ENCODE results near the gene MLLT10. TPM values are rescaled to one million over a fixed set of nuclear protein-coding genes. Genes with fewer than 3 reads are reported as not detected.

MLLT10 gene
- total and polyA plus RNA-seq, 2 donors (not counting 3 experiments of a cell fraction or from before 2014, with no cell fraction given), result 35.4 to 54.0 TPM

GRCh38 chr10:21694631-21695030 lies 160.6 kb downstream of the MLLT10 start:
- no peak for DNase-seq (ENCODE audit: low read depth, low spot score)
- no TSS peak for BruUV-seq (replicated peaks)
- POLR2A ChIA-PET, result no interaction called here

More at GRCh38 chr10:21694631-21695030, 160.6 kb downstream of the MLLT10 start:
- TF ChIP-seq POLR2A (IDR thresholded peaks at IDR 0.05; ENCODE audit: low read depth, low read length) (no peak), GATA2 (IDR thresholded peaks at IDR 0.05; ENCODE audit: insufficient read depth, insufficient read length, low read depth, low read length) (no peak), JUN (IDR thresholded peaks at IDR 0.05; ENCODE audit: borderline replicate concordance, insufficient read depth, insufficient read length, low read depth) (no peak), MYC (IDR thresholded peaks at IDR 0.05; ENCODE audit: low read depth, low read length) (no peak), CTCF (IDR thresholded peaks at IDR 0.05; ENCODE audit: extremely low read depth in 1 of 2, insufficient read depth in 1 of 2, low read depth in 1 of 2, low read length in 2 of 2) (no peak), EZH2 (IDR thresholded peaks at IDR 0.05; ENCODE audit: borderline replicate concordance, low read depth, low read length, severe bottlenecking) (no peak), POLR2AphosphoS5 (IDR thresholded peaks at IDR 0.05; ENCODE audit: insufficient read depth, low read depth, low read length) (no peak), MAX (IDR thresholded peaks at IDR 0.05; ENCODE audit: insufficient read depth, insufficient read length) (no peak), FOS (IDR thresholded peaks at IDR 0.05; ENCODE audit: borderline replicate concordance, insufficient read depth, low read length) (no peak)
- H3K9ac ChIP-seq (replicated peaks; ENCODE audit: extremely low read depth, insufficient read depth, low read length), result no peak overlapping the region
- no peak overlapping the region for H2AFZ ChIP-seq (ENCODE audit: low read depth, low read length)
- no peaks in the 10 kb centered on the region for H3K4me1 ChIP-seq (ENCODE audit: control insufficient read depth, extremely low read depth, insufficient read depth, low read length)
- FAIRE-seq, result no peak
- no peaks in the 10 kb centered on the region for H3K27me3 ChIP-seq (ENCODE audit: control insufficient read depth in 2 of 2, insufficient read depth in 2 of 2, low read length in 2 of 2)
- H4K20me1 ChIP-seq (replicated peaks; ENCODE audit: control insufficient read depth, extremely low read depth, insufficient read depth, low read length), result no peaks in the 10 kb centered on the region
- H3K9me1 ChIP-seq (replicated peaks; ENCODE audit: control insufficient read depth, extremely low read depth, insufficient read depth, low read length), result no peaks in the 10 kb centered on the region
- H3K4me3 ChIP-seq (replicated peaks in 1 of 3; ENCODE audit: insufficient read depth in 1 of 3, low read depth in 1 of 3, low read length in 3 of 3), result no peak overlapping the region
- dilution Hi-C loops (cut with MboI; ENCODE audit: extremely low pct_ligation_motif_present, low sequenced_read_pairs) (no loop called here), intact Hi-C loops (cut with micrococcal nuclease) (no loop called here)
- H3K36me3 ChIP-seq (ENCODE audit: control insufficient read depth in 2 of 2, extremely low read depth in 1 of 2, insufficient read depth in 2 of 2, low read length in 2 of 2), result peaks cover 0 to 3% of the 10 kb centered on the region in 2 experiments
- H3K9me3 ChIP-seq (replicated peaks; ENCODE audit: control insufficient read depth, insufficient read depth, low read length), result no peaks in the 10 kb centered on the region
- CTCF ChIA-PET, result interaction anchor here (0.9 kb wide), 1 partner anchor 38 kb away, joined by 3 read pairs; no protein-coding TSS in a partner anchor
- no peak overlapping the region for H3K4me2 ChIP-seq (ENCODE audit: insufficient read depth, low read length)
- no peak overlapping the region for H3K27ac ChIP-seq (ENCODE audit: insufficient read depth, low read depth, low read length)
- H3K79me2 ChIP-seq (ENCODE audit: control insufficient read depth, insufficient read depth, low read length), result peaks cover 15% of the 10 kb centered on the region

All from endothelial cell of umbilical vein (primary cell).